Activated T-cell treated with anti-CD3 and anti-CD28 coated beads, Interleukin-2, amount 50 U/mL, for 72 hours (primary cell): ENCODE data around the gene GSTP1. TPM values are rescaled to one million over a fixed set of nuclear protein-coding genes. Genes with fewer than 3 reads are reported as not detected.
A peak's percentile ranks its signal among the peaks of the same experiment; 100 is the strongest.

Experiments used
- ATAC-seq, 2 donors: fragments of 150-1000 bp; cut with Tn5 transposase; replicated peaks in 1 of 2; 2 replicates each; pipeline ENCODE4 v1.10.0; 2021; ENCODE audit warnings: moderate library complexity in 2 of 2, mild to moderate bottlenecking in 1 of 2
- DNase-seq, 2 donors: peaks; one replicate each; pipeline ENCODE4 v3.0.0; 2021 to 2022; ENCODE audit warnings: mixed read lengths in 1 of 2
- H3K27ac Mint-ChIP-seq: one replicate; pipeline ENCODE4 v1.8.0; 2022; ENCODE audit warnings: mild to moderate bottlenecking, moderate library complexity, mixed read lengths
- H3K27me3 Mint-ChIP-seq: one replicate; pipeline ENCODE4 v1.8.0; 2022; ENCODE audit warnings: low read depth, mixed read lengths
- H3K36me3 Mint-ChIP-seq, 2 donors: one replicate each; pipeline ENCODE4 v1.8.0; 2022; ENCODE audit warnings: mixed read lengths in 2 of 2, mild to moderate bottlenecking in 1 of 2; ENCODE audit not compliant: insufficient read depth in 2 of 2
- H3K4me1 Mint-ChIP-seq: one replicate; pipeline ENCODE4 v1.8.0; 2022; ENCODE audit warnings: low read depth, mixed read lengths
- H3K4me3 Mint-ChIP-seq, 2 donors: one replicate each; pipeline ENCODE4 v1.8.0; 2022; ENCODE audit warnings: mild to moderate bottlenecking in 2 of 2, mixed read lengths in 2 of 2, moderate library complexity in 2 of 2
- H3K9me3 Mint-ChIP-seq, 2 donors: one replicate each; pipeline ENCODE4 v1.8.0; 2022; ENCODE audit warnings: mixed read lengths in 2 of 2
- total RNA-seq, 2 donors: library from RNA; stranded (reverse); gene quantifications; one replicate each; pipeline ENCODE4 v1.2.3, GENCODE V29; 2022

GSTP1 gene
- total RNA-seq, 2 donors from 2014 or later, result 199 to 215 TPM

DNA sequence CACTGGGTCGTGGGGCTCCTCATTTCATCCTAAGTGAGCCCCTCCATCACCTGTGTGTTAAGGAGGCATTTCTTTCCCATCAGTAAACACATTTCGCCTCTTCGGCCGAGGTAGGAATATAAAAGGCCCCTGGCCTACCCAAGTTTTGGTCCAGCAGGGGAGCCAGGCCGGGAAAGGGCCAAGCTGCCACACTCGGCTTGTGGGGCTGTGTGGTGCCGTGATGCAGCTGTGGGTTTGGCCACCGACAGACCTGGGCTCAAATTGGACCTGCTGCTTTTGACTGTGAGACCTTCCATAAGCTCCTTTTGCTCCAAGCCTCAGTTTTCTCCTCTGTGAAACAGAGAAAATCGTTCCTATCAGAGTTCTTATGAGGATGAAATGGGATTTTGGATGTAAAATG is 23.9 kb downstream of the GSTP1 start:
- Mint-ChIP-seq H3K4me1 (peaks cover 31% of the 10 kb centered on the region), H3K9me3 (no peaks in the 10 kb centered on the region), H3K27ac (peak overlapping the region; percentile 77), H3K36me3 (peaks cover 3 to 13% of the 10 kb centered on the region in 2 donors), H3K27me3 (peaks cover 7% of the 10 kb centered on the region), H3K4me3 (peak overlapping the region; percentile 88 to 93)
- ATAC-seq (no peak), DNase-seq (no peak)

DNA sequence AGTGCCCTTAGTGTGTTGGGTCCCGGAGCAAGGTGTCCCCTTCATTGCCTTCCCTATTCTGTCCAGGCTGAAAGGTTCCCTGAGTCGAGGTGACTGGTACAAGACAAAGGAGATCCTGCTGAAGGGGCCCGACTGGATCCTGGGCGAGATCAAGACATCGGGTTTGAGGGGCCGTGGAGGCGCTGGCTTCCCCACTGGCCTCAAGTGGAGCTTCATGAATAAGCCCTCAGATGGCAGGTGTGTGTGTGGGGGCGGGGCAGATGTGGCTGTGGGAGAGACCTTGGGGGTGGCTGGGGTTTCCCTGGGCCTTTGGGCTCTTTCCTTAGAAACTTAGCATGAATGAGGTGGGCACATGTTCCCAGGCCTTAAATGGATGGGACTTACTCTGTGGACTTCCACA is 24.9 kb downstream of the GSTP1 start:
- H3K36me3 Mint-ChIP-seq, result peaks cover 3 to 13% of the 10 kb centered on the region in 2 donors
- H3K9me3 Mint-ChIP-seq, result no peaks in the 10 kb centered on the region
- peaks cover 38% of the 10 kb centered on the region for H3K4me1 Mint-ChIP-seq
- ATAC-seq (no peak), DNase-seq (no peak)
- no peaks in the 10 kb centered on the region for H3K27me3 Mint-ChIP-seq
- peak overlapping the region; percentile 36 to 93 for H3K4me3 Mint-ChIP-seq
- no peak overlapping the region for H3K27ac Mint-ChIP-seq

DNA sequence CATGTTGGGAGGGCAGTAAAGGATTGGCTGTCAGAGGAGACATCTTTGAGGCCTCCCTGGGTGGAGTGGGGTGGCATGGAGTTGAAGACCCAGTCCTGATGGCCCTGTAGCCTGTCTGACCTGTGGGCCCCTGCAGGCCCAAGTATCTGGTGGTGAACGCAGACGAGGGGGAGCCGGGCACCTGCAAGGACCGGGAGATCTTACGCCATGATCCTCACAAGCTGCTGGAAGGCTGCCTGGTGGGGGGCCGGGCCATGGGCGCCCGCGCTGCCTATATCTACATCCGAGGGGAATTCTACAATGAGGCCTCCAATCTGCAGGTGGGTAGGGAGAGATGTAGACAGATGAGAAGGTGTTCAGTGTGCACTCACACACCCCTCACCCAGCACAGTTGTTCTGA is 25.7 kb downstream of the GSTP1 start:
- H3K27ac Mint-ChIP-seq, result no peak overlapping the region

DNA sequence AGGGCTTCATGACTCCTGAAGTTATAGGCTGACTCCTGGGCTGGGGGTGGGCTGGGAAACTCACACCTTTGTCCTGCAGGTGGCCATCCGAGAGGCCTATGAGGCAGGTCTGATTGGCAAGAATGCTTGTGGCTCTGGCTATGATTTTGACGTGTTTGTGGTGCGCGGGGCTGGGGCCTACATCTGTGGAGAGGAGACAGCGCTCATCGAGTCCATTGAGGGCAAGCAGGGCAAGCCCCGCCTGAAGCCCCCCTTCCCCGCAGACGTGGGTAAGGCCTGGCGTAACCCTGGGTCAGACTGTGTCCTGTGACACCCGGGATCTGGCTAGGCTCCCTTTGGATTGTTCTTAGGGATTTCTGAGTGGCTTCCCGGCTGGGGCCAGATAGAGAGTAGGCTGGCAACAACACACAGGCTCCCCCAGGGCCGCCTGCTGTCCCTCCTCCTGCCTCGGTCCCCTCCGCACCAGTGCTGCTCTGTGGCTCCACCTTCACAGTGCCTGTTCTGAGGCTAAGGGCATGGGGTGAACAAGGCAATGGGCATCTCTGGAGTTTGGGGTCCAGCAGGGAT is 26.8 kb downstream of the GSTP1 start:
- H3K36me3 Mint-ChIP-seq, result peaks cover 3 to 14% of the 10 kb centered on the region in 2 donors
- H3K4me3 Mint-ChIP-seq, result no peak overlapping the region
- no peak for DNase-seq
- no peak overlapping the region for H3K27ac Mint-ChIP-seq
- H3K4me1 Mint-ChIP-seq, result peaks cover 57% of the 10 kb centered on the region
- H3K9me3 Mint-ChIP-seq, result no peaks in the 10 kb centered on the region
- no peak for ATAC-seq
- no peaks in the 10 kb centered on the region for H3K27me3 Mint-ChIP-seq

More for the DNA sequence above, 25.7 kb downstream of the GSTP1 start:
- Mint-ChIP-seq H3K27me3 (no peaks in the 10 kb centered on the region), H3K4me3 (no peak overlapping the region), H3K4me1 (peaks cover 46% of the 10 kb centered on the region), H3K36me3 (peaks cover 3 to 14% of the 10 kb centered on the region in 2 donors), H3K9me3 (no peaks in the 10 kb centered on the region)
- no peak for ATAC-seq
- DNase-seq, result no peak

DNA sequence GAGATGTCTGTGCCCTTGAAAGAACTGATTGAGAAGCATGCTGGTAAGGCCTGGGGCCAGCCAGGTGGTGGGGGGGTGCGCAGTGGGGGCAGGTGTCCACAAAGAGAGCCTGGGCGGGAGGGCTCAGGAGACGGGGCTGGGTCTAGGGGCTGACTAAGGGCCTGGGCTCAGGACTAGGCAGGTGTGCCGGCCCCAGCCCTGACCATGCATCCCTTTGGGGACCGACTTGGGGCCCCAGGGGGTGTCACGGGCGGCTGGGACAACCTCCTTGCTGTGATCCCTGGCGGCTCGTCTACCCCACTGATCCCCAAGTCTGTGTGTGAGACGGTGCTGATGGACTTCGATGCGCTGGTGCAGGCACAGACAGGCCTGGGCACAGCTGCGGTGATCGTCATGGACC is 27.6 kb downstream of the GSTP1 start:
- ATAC-seq (no peak), DNase-seq (no peak)
- peaks cover 59% of the 10 kb centered on the region for H3K4me1 Mint-ChIP-seq
- H3K9me3 Mint-ChIP-seq, result no peaks in the 10 kb centered on the region
- H3K4me3 Mint-ChIP-seq, result no peak overlapping the region
- H3K27me3 Mint-ChIP-seq, result no peaks in the 10 kb centered on the region
- H3K27ac Mint-ChIP-seq, result no peak overlapping the region
- H3K36me3 Mint-ChIP-seq, result peaks cover 3 to 14% of the 10 kb centered on the region in 2 donors

DNA sequence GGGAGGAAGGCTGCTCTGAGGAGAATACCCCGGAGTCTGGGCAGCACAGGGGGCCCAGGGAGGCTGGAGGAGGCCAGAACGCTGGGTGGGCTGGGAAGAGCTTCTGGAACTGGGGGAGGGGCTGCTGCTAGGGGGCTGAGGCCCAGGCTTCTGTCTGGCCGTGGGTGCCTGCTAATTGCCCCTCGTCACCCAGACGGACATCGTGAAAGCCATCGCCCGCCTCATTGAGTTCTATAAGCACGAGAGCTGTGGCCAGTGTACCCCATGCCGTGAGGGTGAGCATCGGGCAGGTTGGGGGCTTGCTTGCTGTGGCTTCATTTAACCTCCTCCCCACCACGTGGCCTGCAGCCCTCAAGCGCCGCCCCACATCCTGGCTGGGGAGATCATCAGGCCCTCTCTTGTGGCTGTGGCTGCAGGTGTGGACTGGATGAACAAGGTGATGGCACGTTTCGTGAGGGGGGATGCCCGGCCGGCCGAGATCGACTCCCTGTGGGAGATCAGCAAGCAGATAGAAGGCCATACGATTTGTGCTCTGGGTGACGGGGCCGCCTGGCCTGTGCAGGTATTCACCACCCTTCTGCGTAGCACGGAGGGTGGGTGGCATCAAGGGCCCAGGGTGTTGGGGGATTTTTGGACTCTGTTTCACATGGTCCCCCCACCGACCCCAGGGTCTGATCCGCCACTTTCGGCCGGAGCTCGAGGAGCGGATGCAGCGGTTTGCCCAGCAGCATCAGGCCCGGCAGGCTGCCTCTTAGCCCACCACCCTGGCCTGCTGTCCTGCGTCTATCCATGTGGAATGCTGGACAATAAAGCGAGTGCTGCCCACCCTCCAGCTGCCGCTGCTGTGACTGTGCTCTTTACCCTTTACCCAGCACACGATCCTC is 28.3 kb downstream of the GSTP1 start:
- ATAC-seq, result no peak

DNA sequence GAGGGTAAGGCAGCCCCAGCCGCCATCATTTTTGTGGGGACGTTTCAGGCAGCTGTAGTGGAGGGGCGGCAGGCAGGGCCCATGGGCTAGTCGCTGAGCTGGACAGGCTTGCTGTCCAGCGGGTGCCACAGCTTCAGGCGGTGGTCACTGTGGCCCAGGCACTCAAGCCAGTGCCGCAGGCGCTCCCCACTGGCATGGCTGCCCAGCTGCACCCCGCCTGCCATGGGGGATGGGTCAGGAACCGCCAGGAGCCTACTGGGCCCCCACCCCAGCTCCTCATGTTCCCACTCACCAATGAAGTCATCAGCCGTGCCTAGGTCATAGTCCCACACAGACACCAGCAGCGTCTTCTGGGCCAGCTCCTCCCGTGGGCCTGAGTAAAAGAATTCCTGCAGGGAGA is 29.1 kb downstream of the GSTP1 start:
- ATAC-seq (no peak), DNase-seq (no peak)
- Mint-ChIP-seq H3K4me3 (no peak overlapping the region), H3K27ac (no peak overlapping the region), H3K36me3 (peaks cover 2 to 14% of the 10 kb centered on the region in 2 donors), H3K27me3 (no peaks in the 10 kb centered on the region), H3K9me3 (no peaks in the 10 kb centered on the region), H3K4me1 (peaks cover 57% of the 10 kb centered on the region)

More for the DNA sequence above, 28.3 kb downstream of the GSTP1 start:
- Mint-ChIP-seq H3K27me3 (no peaks in the 10 kb centered on the region), H3K4me1 (peaks cover 61% of the 10 kb centered on the region), H3K9me3 (no peaks in the 10 kb centered on the region), H3K36me3 (peaks cover 3 to 14% of the 10 kb centered on the region in 2 donors), H3K27ac (no peak overlapping the region), H3K4me3 (no peak overlapping the region)
- DNase-seq, result no peak

DNA sequence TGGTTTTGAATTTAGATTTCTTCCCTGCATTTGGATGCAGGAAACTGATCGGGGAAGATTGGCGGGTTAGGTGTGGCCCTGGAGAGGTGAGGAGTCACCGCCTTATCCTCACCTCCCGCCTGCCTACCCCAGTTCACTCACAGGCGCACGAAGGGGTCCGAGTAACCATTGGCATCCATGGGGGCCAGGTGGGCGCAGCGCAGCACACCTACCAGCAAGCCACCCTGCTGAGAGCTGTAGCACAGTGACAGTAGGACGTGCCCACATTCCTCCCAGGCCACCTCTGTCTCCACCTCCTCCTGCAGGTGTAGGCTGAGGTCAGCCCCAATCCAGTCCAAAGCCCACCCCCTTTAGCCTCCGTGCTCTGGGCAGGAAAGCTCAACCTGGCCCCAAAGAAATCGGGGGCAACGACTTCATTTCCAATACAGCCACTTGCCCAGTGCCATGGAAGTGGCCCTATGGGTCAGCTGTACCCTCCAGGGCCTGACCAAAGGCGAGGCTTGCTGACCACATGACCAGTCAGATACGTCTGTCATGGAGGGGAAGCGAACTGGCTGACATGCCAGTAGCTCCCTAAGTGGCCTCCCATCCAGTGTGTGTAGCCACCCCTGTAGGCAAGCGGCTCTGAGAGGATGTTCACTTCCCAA is 29.8 kb downstream of the GSTP1 start:
- Mint-ChIP-seq H3K27ac (peak overlapping the region; percentile 97), H3K36me3 (peaks cover under 1 to 13% of the 10 kb centered on the region in 2 donors), H3K4me3 (peak overlapping the region; percentile 81 to 86), H3K27me3 (no peaks in the 10 kb centered on the region), H3K9me3 (no peaks in the 10 kb centered on the region), H3K4me1 (peaks cover 50% of the 10 kb centered on the region)
- ATAC-seq (no peak), DNase-seq (no peak)

DNA sequence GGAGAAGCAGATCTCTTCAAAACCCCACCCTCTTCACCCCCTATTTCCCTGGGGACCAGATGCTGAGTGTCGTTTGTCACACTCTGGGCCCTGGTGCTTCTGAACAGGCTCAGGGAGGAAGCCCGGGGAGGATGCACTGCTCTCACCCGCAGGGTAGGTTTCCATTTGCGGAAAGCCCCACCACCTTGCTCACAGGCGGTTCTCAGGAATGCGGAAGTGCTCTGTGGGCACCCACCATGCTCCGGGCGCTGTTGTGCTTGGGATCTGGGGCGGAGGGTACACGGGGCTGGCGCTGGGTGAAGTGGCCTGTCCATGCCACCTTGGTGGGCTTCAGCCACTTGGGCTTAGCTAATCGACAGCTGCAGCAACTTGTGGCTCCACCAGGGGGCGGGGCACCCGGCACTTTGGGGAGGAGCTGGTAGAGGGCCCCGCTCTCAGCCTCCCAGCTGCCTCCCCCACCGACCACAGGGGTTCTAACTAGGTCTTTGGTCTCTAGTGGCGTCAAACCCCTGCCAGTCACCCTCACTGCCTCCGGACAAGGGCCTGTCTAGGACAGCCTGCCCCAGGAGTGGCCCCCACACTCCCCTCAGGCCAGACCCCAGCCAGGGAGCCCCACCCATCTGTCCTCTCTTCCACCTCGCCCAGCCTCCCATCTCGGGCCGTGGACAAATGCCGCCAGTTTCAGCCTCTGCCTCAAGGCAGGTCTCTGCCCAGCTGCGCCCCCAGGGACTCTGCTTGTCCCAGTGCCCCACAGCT is 30.5 kb downstream of the GSTP1 start:
- no peaks in the 10 kb centered on the region for H3K9me3 Mint-ChIP-seq

DNA sequence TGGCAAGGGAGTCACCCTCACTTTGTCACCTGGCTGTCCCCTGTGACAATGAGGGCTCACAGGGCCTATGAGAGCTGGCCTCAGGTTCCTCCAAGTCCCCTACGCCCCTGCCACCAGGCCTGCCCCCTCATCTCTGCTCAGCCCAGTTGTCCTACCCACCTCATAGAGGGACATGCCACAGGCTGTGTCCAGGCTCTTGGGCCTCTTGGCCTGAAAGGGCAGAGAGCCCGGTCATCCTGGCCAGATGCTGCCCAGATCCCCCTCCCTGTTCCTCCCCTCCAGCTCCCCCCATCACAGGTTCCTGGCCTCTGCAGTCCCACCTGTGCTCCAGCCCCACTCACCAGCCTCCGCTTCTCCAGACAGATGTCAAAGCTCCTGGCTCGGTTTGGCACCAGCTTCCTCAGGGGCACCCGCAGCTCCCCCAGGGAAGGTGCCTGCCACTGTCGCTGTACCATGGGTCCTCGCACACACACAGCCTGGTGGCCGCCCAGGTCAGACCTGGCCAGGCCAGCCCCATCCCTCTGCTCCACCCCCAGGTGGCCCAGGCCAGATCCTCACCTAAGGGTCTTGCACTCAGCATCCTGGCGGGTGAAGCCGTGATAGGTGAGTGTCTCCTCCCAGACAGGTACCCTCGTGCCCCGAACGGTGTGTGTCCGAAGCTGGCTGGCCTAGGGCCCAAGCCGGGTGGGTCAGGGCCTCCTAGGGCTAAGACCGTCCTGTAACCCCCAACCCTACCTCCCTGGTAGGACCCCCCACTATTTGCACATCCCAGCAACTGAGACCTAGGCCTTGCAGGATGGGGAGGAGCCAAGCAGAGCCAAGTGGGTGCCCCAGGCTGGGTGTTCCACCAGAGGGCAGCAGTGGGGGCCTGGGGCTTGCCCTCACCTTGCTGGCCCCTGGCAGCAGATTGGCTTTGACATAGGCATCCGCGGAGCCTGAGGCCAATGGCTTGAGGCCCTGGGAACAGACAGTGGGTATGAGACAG is 31.4 kb downstream of the GSTP1 start:
- Mint-ChIP-seq H3K4me1 (peaks cover 38% of the 10 kb centered on the region), H3K4me3 (peak overlapping the region; percentile 81 to 86), H3K27me3 (no peaks in the 10 kb centered on the region)

More for the DNA sequence above, 30.5 kb downstream of the GSTP1 start:
- ATAC-seq, result peak; percentile 89 to 90
- H3K4me1 Mint-ChIP-seq, result peaks cover 43% of the 10 kb centered on the region
- H3K27ac Mint-ChIP-seq, result peak overlapping the region; percentile 97
- H3K27me3 Mint-ChIP-seq, result no peaks in the 10 kb centered on the region
- peaks cover 0 to 6% of the 10 kb centered on the region in 2 donors for H3K36me3 Mint-ChIP-seq
- H3K4me3 Mint-ChIP-seq, result peak overlapping the region; percentile 81 to 86
- peak; percentile 85 to 86 for DNase-seq

DNA sequence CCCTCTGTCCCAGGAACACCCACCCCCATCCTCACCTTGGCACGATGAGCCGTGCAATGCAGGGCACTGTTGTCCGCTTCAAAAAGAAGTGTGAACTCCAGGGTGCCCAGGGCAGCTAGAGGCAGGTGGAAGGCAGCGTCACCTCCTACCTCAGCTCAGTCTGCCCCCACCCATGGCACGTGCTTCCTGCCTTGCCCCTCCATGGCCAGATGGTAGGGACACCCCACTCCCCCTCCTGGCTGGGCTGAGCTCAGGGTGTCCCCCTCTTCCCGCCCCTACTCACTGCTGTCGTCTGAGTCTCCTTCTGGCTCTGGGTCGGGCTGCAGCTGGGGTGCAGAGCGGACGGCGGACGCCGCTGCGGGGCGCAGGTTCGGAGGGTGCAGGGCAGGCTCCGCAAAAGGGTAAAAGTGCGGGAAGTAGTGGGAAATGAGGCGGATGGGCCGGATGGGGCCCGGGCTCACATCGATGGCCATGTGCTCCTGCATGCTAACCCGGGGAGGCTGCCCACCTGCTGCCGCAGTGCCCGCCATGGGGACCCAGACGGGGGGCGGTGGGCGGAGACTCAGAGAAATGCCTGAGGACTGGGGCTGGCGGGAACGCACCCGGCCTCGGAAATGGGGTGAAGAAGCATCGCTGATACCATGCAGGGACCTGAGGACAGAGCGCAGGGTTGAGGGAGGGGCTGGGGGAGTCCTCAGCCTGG is 32.3 kb downstream of the GSTP1 start:
- Mint-ChIP-seq H3K9me3 (no peaks in the 10 kb centered on the region), H3K27ac (no peak overlapping the region), H3K27me3 (no peaks in the 10 kb centered on the region), H3K4me3 (peak overlapping the region; percentile 75 to 86), H3K36me3 (peaks cover 0 to 3% of the 10 kb centered on the region in 2 donors), H3K4me1 (peaks cover 38% of the 10 kb centered on the region)
- ATAC-seq (peak in 1 of 2 donors; percentile 2), DNase-seq (no peak)

More for the DNA sequence above, 31.4 kb downstream of the GSTP1 start:
- DNase-seq (peak; percentile 81 to 87), ATAC-seq (peak; percentile 45 to 59)
- H3K27ac Mint-ChIP-seq, result peak overlapping the region; percentile 97
- peaks cover 0 to 4% of the 10 kb centered on the region in 2 donors for H3K36me3 Mint-ChIP-seq
- no peaks in the 10 kb centered on the region for H3K9me3 Mint-ChIP-seq
